GM12878 (cell line): ENCODE results near the gene PRKG1.

Experiments used
- ASH2L ChIP-seq: fragments of 300-600, 200-600 bp; sonication (generic); IDR thresholded peaks from 2 replicates; pipeline ENCODE4 v1.6.1; 2017; ENCODE audit warnings: low read depth, mild to moderate bottlenecking, borderline replicate concordance
- BMI1 ChIP-seq: fragments of 450-650 bp; IDR thresholded peaks from 2 replicates; pipeline ENCODE4 v1.6.1; 2016; ENCODE audit warnings: mild to moderate bottlenecking, moderate library complexity, borderline replicate concordance
- EGR1 ChIP-seq, 2 experiments: IDR thresholded peaks; 1 replicate in 1 of 2; 2 replicates in 1 of 2; pipeline ENCODE4 v1.6.1; 2011 to 2012; ENCODE audit warnings: low read depth in 2 of 2, low read length in 2 of 2, borderline replicate concordance in 1 of 2, mild to moderate bottlenecking in 1 of 2, moderate library complexity in 1 of 2
- POLR2A ChIP-seq: IDR thresholded peaks from 2 replicates; pipeline ENCODE4 v1.6.1; 2011; ENCODE audit warnings: low read depth, mild to moderate bottlenecking, low read length
- POLR2AphosphoS2 ChIP-seq: IDR thresholded peaks from 2 replicates; pipeline ENCODE4 v1.6.1; 2011; ENCODE audit warnings: low read depth, mild to moderate bottlenecking, low read length, improper control_type of control experiment, moderate library complexity
- RAD21 ChIP-seq: IDR thresholded peaks from 2 replicates; pipeline ENCODE4 v1.6.1; 2011; ENCODE audit warnings: mild to moderate bottlenecking, low read depth, low read length, moderate library complexity; ENCODE audit not compliant: insufficient read depth
- RCOR1 ChIP-seq: conservative IDR thresholded peaks from 2 replicates; pipeline ENCODE4 v1.6.1; 2012; ENCODE audit warnings: low read depth, low read length, improper control_type of control experiment
- SIX5 ChIP-seq: IDR thresholded peaks from 2 replicates; pipeline ENCODE4 v1.6.1; 2011; ENCODE audit warnings: mild to moderate bottlenecking, low read depth, low read length, moderate library complexity; ENCODE audit not compliant: severe bottlenecking
- SMARCA5 ChIP-seq: fragments of 450-650 bp; IDR thresholded peaks from 2 replicates; pipeline ENCODE4 v1.6.1; 2017; ENCODE audit warnings: mild to moderate bottlenecking
- TAF1 ChIP-seq: IDR thresholded peaks from 2 replicates; pipeline ENCODE4 v1.6.1; 2011; ENCODE audit warnings: mild to moderate bottlenecking, low read depth, low read length, borderline replicate concordance
- ZNF274 ChIP-seq: IDR thresholded peaks from one replicate; pipeline ENCODE4 v1.8.0; 2011; ENCODE audit not compliant: insufficient read length, insufficient read depth
- TF ChIP-seq, protein P1 (sequence below), 3 experiments: IDR thresholded peaks in 2 of 3; conservative IDR thresholded peaks in 1 of 3; 2 replicates each; pipeline ENCODE4 v1.5.1; 2011; ENCODE audit warnings: low read depth in 3 of 3, low read length in 3 of 3, mild to moderate bottlenecking in 3 of 3, control low read depth in 2 of 3, moderate library complexity in 2 of 3, inconsistent platforms in 1 of 3, mixed read lengths in 1 of 3; ENCODE audit not compliant: control insufficient read depth in 2 of 3, insufficient read depth in 1 of 3; ENCODE audit errors: extremely low read depth in 1 of 3
- TF ChIP-seq, protein P2 (sequence below): IDR thresholded peaks from 2 replicates; pipeline ENCODE4 v1.6.1; 2011; ENCODE audit warnings: low read depth, low read length, improper control_type of control experiment, borderline replicate concordance

- TF ChIP-seq, protein P1, sequence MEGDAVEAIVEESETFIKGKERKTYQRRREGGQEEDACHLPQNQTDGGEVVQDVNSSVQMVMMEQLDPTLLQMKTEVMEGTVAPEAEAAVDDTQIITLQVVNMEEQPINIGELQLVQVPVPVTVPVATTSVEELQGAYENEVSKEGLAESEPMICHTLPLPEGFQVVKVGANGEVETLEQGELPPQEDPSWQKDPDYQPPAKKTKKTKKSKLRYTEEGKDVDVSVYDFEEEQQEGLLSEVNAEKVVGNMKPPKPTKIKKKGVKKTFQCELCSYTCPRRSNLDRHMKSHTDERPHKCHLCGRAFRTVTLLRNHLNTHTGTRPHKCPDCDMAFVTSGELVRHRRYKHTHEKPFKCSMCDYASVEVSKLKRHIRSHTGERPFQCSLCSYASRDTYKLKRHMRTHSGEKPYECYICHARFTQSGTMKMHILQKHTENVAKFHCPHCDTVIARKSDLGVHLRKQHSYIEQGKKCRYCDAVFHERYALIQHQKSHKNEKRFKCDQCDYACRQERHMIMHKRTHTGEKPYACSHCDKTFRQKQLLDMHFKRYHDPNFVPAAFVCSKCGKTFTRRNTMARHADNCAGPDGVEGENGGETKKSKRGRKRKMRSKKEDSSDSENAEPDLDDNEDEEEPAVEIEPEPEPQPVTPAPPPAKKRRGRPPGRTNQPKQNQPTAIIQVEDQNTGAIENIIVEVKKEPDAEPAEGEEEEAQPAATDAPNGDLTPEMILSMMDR (IDR thresholded peaks at IDR 0.05 in 2 of 3, conservative IDR thresholded peaks at IDR 0.05 in 1 of 3; ENCODE audit: control insufficient read depth in 2 of 3, extremely low read depth in 1 of 3, insufficient read depth in 1 of 3, low read depth in 3 of 3, low read length in 3 of 3): no peak
- TF ChIP-seq RAD21 (no peak), POLR2A (no peak), BMI1 (no peak), POLR2AphosphoS2 (no peak), ASH2L (no peak), ZNF274 (no peak), TAF1 (no peak), EGR1 (IDR thresholded peaks at IDR 0.05; ENCODE audit: borderline replicate concordance in 1 of 2, low read depth in 2 of 2, low read length in 2 of 2) (no peak), RCOR1 (no peak), SMARCA5 (no peak), SIX5 (no peak)
- TF ChIP-seq, protein P2, sequence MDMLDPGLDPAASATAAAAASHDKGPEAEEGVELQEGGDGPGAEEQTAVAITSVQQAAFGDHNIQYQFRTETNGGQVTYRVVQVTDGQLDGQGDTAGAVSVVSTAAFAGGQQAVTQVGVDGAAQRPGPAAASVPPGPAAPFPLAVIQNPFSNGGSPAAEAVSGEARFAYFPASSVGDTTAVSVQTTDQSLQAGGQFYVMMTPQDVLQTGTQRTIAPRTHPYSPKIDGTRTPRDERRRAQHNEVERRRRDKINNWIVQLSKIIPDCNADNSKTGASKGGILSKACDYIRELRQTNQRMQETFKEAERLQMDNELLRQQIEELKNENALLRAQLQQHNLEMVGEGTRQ: no peak
Observed at GRCh38 chr10:51724038-51724437, 649.8 kb downstream of the PRKG1 start.
